GM18861 (cell line): ENCODE results near the gene PCDHA9.
"Not testable (repeated sequence)": the region's sequence is repeated elsewhere in the genome, so short reads cannot be mapped to it uniquely, and the experiment has no call there.

Source experiments
- ATAC-seq: cut with Tn5 transposase; IDR thresholded peaks from one replicate; pipeline ENCODE4 v1.9.1; 2021; ENCODE audit not compliant: unreplicated experiment

Gene PCDHA9

GRCh38 chr5:140835622-140836510 is 12.3 kb upstream of the PCDHA9 start:
- no peak for ATAC-seq

GRCh38 chr5:140840978-140841962 is 6.9 kb upstream of the PCDHA9 start, which contains the start of gene PCDHA8:
Gene PCDHA8 (plus strand): TSS chr5:140841187. CDS start chr5:140841322, 135 bp downstream.
- ATAC-seq: no peak

DNA sequence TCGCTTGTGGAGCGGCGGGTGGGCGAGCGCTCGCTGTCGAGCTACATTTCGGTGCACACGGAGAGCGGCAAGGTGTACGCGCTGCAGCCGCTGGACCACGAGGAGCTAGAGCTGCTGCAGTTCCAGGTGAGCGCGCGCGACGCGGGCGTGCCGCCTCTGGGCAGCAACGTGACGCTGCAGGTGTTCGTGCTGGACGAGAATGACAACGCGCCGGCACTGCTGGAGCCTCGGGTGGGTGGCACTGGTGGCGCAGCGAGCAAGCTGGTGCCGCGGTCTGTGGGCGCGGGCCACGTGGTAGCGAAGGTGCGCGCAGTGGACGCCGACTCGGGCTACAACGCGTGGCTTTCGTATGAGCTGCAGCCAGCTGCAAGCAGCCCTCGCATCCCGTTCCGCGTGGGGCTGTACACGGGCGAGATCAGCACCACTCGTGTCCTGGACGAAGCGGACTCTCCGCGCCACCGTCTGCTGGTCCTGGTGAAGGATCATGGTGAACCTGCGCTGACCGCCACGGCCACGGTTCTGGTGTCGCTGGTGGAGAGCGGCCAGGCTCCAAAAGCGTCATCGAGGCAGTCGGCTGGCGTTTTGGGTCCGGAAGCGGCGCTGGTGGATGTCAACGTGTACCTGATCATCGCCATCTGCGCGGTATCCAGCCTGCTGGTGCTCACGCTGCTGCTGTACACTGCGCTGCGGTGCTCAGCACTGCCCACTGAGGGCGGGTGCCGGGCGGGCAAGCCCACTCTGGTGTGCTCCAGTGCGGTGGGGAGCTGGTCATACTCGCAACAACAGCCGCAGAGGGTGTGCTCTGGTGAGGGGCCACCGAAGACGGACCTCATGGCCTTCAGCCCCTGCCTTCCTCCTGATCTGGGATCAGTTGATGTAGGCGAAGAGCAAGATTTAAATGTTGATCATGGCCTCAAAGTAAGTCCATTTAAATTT is 5.1 kb upstream of the PCDHA9 start:
- no peak for ATAC-seq

GRCh38 chr5:140849831-140850634 is 1.9 kb downstream of the PCDHA9 start:
- ATAC-seq: not testable (repeated sequence)

- no peak for ATAC-seq
Observed at GRCh38 chr5:140855772-140856674, 7.8 kb downstream of the PCDHA9 start, which contains the start of gene PCDHA10. Gene PCDHA10 (plus strand): TSS chr5:140855897. CDS start chr5:140856049, 152 bp downstream.

DNA sequence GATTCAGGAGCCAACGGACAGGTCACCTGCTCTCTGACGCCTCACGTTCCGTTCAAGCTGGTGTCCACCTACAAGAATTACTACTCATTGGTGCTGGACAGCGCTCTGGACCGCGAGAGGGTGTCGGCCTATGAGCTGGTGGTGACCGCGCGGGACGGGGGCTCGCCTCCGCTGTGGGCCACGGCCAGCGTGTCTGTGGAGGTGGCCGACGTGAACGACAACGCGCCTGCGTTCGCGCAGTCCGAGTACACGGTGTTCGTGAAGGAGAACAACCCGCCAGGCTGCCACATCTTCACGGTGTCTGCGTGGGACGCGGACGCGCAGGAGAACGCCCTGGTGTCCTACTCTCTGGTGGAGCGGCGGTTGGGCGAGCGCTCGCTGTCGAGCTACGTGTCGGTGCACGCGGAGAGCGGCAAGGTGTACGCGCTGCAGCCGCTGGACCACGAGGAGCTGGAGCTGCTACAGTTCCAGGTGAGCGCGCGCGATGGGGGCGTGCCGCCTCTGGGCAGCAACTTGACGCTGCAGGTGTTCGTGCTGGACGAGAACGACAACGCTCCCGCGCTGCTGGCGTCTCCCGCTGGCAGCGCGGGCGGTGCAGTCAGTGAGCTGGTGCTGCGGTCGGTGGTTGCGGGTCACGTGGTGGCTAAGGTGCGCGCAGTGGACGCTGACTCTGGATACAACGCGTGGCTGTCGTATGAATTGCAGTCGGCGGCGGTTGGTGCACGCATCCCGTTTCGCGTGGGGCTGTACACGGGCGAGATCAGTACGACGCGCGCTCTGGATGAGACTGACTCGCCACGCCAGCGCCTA is 9.2 kb downstream of the PCDHA9 start:
- no peak for ATAC-seq

GRCh38 chr5:140857987-140858240 is 9.7 kb downstream of the PCDHA9 start:
- ATAC-seq: no peak

- ATAC-seq: no peak
Observed at GRCh38 chr5:140862441-140863295, 14.5 kb downstream of the PCDHA9 start.

GRCh38 chr5:140868721-140869554 is 20.8 kb downstream of the PCDHA9 start, which contains the start of gene PCDHA11:
Gene PCDHA11 (plus strand): TSS chr5:140868957. CDS start chr5:140869104, 147 bp downstream.
- no peak for ATAC-seq

GRCh38 chr5:140869555-140869886 is 21.3 kb downstream of the PCDHA9 start:
- ATAC-seq: no peak

DNA sequence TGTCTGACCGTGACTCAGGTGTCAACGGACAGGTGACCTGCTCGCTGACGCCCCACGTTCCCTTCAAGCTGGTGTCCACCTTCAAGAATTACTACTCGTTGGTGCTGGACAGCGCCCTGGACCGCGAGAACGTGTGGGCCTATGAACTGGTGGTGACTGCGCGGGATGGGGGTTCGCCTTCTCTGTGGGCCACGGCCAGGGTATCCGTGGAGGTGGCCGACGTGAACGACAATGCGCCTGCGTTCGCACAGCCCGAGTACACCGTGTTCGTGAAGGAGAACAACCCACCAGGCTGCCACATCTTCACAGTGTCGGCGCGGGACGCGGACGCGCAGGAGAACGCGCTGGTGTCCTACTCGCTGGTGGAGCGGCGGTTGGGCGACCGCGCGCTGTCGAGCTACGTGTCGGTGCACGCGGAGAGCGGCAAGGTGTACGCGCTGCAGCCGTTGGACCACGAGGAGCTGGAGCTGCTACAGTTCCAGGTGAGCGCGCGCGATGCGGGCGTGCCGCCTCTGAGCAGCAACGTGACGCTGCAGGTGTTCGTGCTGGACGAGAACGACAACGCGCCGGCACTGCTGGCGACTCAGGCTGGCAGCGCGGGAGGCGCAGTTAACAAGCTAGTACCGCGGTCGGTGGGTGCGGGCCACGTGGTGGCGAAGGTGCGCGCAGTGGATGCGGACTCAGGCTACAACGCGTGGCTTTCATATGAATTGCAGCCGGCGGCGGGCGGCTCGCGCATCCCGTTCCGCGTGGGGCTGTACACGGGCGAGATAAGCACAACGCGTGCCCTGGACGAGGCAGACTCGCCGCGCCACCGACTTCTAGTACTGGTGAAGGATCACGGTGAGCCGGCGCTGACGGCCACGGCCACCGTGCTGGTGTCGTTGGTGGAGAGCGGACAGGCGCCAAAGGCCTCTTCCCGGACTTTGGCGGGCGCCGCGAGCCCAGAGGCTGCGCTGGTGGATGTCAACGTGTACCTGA is 22.3 kb downstream of the PCDHA9 start:
- ATAC-seq: no peak

- no peak for ATAC-seq
Observed at GRCh38 chr5:140875085-140876065, 27.2 kb downstream of the PCDHA9 start, which contains the start of gene PCDHA12. Gene PCDHA12 (plus strand): TSS chr5:140875308. CDS start chr5:140875473, 165 bp downstream.

- not testable (repeated sequence) for ATAC-seq
Observed at GRCh38 chr5:140876541-140877261, 28.5 kb downstream of the PCDHA9 start.
